CD14-positive monocyte (primary cell): Measurements from ENCODE around the gene GABBR2. TPM values are rescaled to one million over a fixed set of nuclear protein-coding genes. Genes with fewer than 3 reads are reported as not detected.

ENCODE experiments used
- DNase-seq, 3 donors: peaks; one replicate each; pipeline ENCODE4 v3.0.0-alpha.2; 2011 to 2022
- H2AFZ ChIP-seq: 2 replicates; pipeline ENCODE4 v1.6.0; 2012; ENCODE audit warnings: mild to moderate bottlenecking, low read depth, low read length, inconsistent platforms; ENCODE audit not compliant: insufficient read depth, poor library complexity, severe bottlenecking
- H3K27ac ChIP-seq, 2 donors: 1 replicate in 1 of 2; 2 replicates in 1 of 2; pipeline ENCODE4 v1.5.1; 2012 to 2013; ENCODE audit warnings: low read length in 2 of 2, control low read depth in 1 of 2, inconsistent platforms in 1 of 2, low read depth in 1 of 2, mild to moderate bottlenecking in 1 of 2
- H3K27me3 ChIP-seq, 2 donors: one replicate each; pipeline versions ENCODE4 v1.6.0 to v1.6.1; 2011 to 2013; ENCODE audit warnings: low read length in 2 of 2; ENCODE audit not compliant: control insufficient read depth in 2 of 2, insufficient read depth in 2 of 2
- H3K36me3 ChIP-seq, 2 donors: replicated peaks in 1 of 2; 1 replicate in 1 of 2; 2 replicates in 1 of 2; pipeline versions ENCODE4 v1.5.1 to v1.6.1; 2012 to 2013; ENCODE audit warnings: low read length in 2 of 2, control low read depth in 1 of 2, inconsistent platforms in 1 of 2, mild to moderate bottlenecking in 1 of 2; ENCODE audit not compliant: insufficient read depth in 2 of 2, control insufficient read depth in 1 of 2
- H3K4me1 ChIP-seq, 2 donors: 1 replicate in 1 of 2; 2 replicates in 1 of 2; pipeline versions ENCODE4 v1.5.1 to v1.6.1; 2012 to 2013; ENCODE audit warnings: low read length in 2 of 2, control low read depth in 1 of 2, inconsistent platforms in 1 of 2, mild to moderate bottlenecking in 1 of 2, moderate library complexity in 1 of 2; ENCODE audit not compliant: insufficient read depth in 2 of 2, control insufficient read depth in 1 of 2
- H3K4me2 ChIP-seq: replicated peaks from 2 replicates; pipeline ENCODE3; 2012; ENCODE audit warnings: low read length, moderate library complexity, mild to moderate bottlenecking; ENCODE audit not compliant: poor library complexity, severe bottlenecking; ENCODE audit errors: extremely low read depth
- H3K4me3 ChIP-seq, 3 experiments: fragments of 200-600 bp in 1 of 3; sonication (generic) in 1 of 3; replicated peaks in 1 of 3; 1 replicate in 2 of 3; 2 replicates in 1 of 3; pipeline ENCODE4 v1.5.1; 2011 to 2013; ENCODE audit warnings: low read length in 3 of 3, mild to moderate bottlenecking in 3 of 3, control low read depth in 2 of 3, low read depth in 2 of 3, inconsistent platforms in 1 of 3, moderate library complexity in 1 of 3
- H3K79me2 ChIP-seq: 2 replicates; pipeline ENCODE4 v1.6.0; 2012; ENCODE audit warnings: mild to moderate bottlenecking, control low read depth, inconsistent platforms, low read length, moderate library complexity; ENCODE audit not compliant: insufficient read depth
- H3K9ac ChIP-seq: 2 replicates; pipeline ENCODE4 v1.6.0; 2017; ENCODE audit warnings: low read length, mild to moderate bottlenecking; ENCODE audit not compliant: insufficient read depth, poor library complexity, severe bottlenecking
- H3K9me3 ChIP-seq, 2 donors: replicated peaks in 1 of 2; 1 replicate in 1 of 2; 2 replicates in 1 of 2; pipeline versions ENCODE4 v1.5.1 to v1.6.1; 2012 to 2013; ENCODE audit warnings: low read length in 2 of 2, control low read depth in 1 of 2; ENCODE audit not compliant: control insufficient read depth in 1 of 2, insufficient read depth in 1 of 2
- H4K20me1 ChIP-seq: 2 replicates; pipeline ENCODE4 v1.6.0; 2012; ENCODE audit warnings: mild to moderate bottlenecking, low read length, control low read depth, moderate library complexity; ENCODE audit not compliant: insufficient read depth
- H3K27ac Mint-ChIP-seq, 7 donors: one replicate each; pipeline ENCODE4 v1.8.0; 2020; ENCODE audit warnings: mild to moderate bottlenecking in 7 of 7, mixed read lengths in 7 of 7, moderate library complexity in 6 of 7, inconsistent platforms in 2 of 7
- H3K27me3 Mint-ChIP-seq, 3 donors: one replicate each; pipeline ENCODE4 v1.8.0; 2021 to 2022; ENCODE audit warnings: low read depth in 3 of 3, mild to moderate bottlenecking in 3 of 3, mixed read lengths in 3 of 3, moderate library complexity in 3 of 3, inconsistent platforms in 1 of 3
- H3K36me3 Mint-ChIP-seq, 2 donors: one replicate each; pipeline ENCODE4 v1.8.0; 2020; ENCODE audit warnings: mixed read lengths in 2 of 2, inconsistent platforms in 1 of 2, mild to moderate bottlenecking in 1 of 2
- H3K4me1 Mint-ChIP-seq: one replicate; pipeline ENCODE4 v1.8.0; 2020; ENCODE audit warnings: mild to moderate bottlenecking, mixed read lengths
- H3K4me3 Mint-ChIP-seq, 2 donors: one replicate each; pipeline ENCODE4 v1.8.0; 2020; ENCODE audit warnings: mild to moderate bottlenecking in 2 of 2, mixed read lengths in 2 of 2, moderate library complexity in 1 of 2
- H3K9me3 Mint-ChIP-seq, 7 donors: one replicate each; pipeline ENCODE4 v1.8.0; 2020 to 2022; ENCODE audit warnings: mixed read lengths in 7 of 7, mild to moderate bottlenecking in 6 of 7, moderate library complexity in 6 of 7, inconsistent platforms in 2 of 7
- CTCF ChIP-seq: fragments of 200-600 bp; IDR thresholded peaks from one replicate; pipeline ENCODE4 v1.8.0; 2022; ENCODE audit warnings: antibody characterized with exemption, mild to moderate bottlenecking
- WGBS: methylation state at CpG from one replicate; pipeline ENCODE4 v1.1.5; 2013; ENCODE audit warnings: missing lambda C conversion rate; ENCODE audit not compliant: insufficient coverage; 5-methylcytosine and 5-hydroxymethylcytosine counted together
- intact Hi-C, 2 donors: fragments of 100-400 bp; cut with micrococcal nuclease; formaldehyde crosslinking; loops; one replicate each; pipeline versions ENCODE4 v1.15.0 to v1.15.1; 2023
- polyA plus RNA-seq, 3 donors: library from polyadenylated mRNA; depleted of rRNA in 1 of 3; unstranded in 2 of 3; stranded (reverse) in 1 of 3; fragments of 300-500 nt in 2 of 3; fragments of >200 nt in 1 of 3; fragmentation: Illumina TruSeq in 2 of 3; gene quantifications; 1 replicate in 2 of 3; 2 replicates in 1 of 3; pipeline ENCODE4 v1.2.3, GENCODE V29; 2012 to 2021

The GABBR2 gene
- polyA plus RNA-seq, 3 donors: not detected

DNA sequence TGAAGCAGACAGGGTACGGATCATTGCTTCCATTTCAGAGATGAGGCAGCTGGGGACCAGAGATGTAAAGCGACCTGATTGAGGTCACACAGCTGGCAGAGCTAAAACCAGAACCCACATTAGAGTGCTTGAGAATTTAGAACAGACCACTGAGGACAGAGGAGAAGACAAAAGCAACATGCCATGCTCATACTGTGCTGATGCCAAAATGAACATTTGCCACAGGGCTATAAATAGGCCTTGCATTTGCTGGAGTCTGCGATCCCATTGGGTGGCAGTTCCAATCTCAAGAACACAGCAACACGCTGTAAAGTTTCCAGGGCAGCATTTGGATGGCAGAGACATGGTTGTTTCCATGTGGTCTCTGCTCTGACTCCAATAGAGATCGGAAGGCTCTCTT is 230.9 kb downstream of the GABBR2 start:
- intact Hi-C loops: no loop called here
- no peaks in the 10 kb centered on the region for H3K27me3 ChIP-seq
- 93% methylated on average over 5 of the region's 5 CpGs for WGBS
- no peak overlapping the region for H3K4me3 ChIP-seq
- H3K9ac ChIP-seq: no peak overlapping the region
- no peak overlapping the region for H3K4me2 ChIP-seq
- H2AFZ ChIP-seq: no peak overlapping the region
- H4K20me1 ChIP-seq: no peaks in the 10 kb centered on the region
- no peaks in the 10 kb centered on the region for H3K4me1 ChIP-seq
- no peak for TF ChIP-seq CTCF
- H3K9me3 ChIP-seq: no peaks in the 10 kb centered on the region
- peaks cover 4 to 27% (median 8%) of the 10 kb centered on the region in 3 donors for H3K27me3 Mint-ChIP-seq
- H3K27ac Mint-ChIP-seq: no peak overlapping the region
- no peaks in the 10 kb centered on the region for H3K36me3 Mint-ChIP-seq
- no peak for DNase-seq
- no peak overlapping the region for H3K27ac ChIP-seq
- peaks cover 0 to under 1% (median 0%) of the 10 kb centered on the region in 7 donors for H3K9me3 Mint-ChIP-seq
- no peaks in the 10 kb centered on the region for H3K36me3 ChIP-seq
- no peaks in the 10 kb centered on the region for H3K4me1 Mint-ChIP-seq
- H3K4me3 Mint-ChIP-seq: no peak overlapping the region
- no peaks in the 10 kb centered on the region for H3K79me2 ChIP-seq

- no peak for TF ChIP-seq CTCF
- H3K4me3 ChIP-seq: no peak overlapping the region
- H2AFZ ChIP-seq: no peak overlapping the region
- peaks cover 0 to 4% (median 0%) of the 10 kb centered on the region in 7 donors for H3K9me3 Mint-ChIP-seq
- peaks cover 1 to 12% (median 6%) of the 10 kb centered on the region in 3 donors for H3K27me3 Mint-ChIP-seq
- no peak overlapping the region for H3K4me2 ChIP-seq
- H3K79me2 ChIP-seq: no peaks in the 10 kb centered on the region
- H3K4me1 Mint-ChIP-seq: no peaks in the 10 kb centered on the region
- no peak overlapping the region for H3K9ac ChIP-seq
- H3K36me3 ChIP-seq: no peaks in the 10 kb centered on the region
- H3K4me1 ChIP-seq: no peaks in the 10 kb centered on the region
- no peak overlapping the region for H3K27ac ChIP-seq
- H3K27ac Mint-ChIP-seq: no peak overlapping the region
- 80% methylated on average over 1 of the region's 2 CpGs for WGBS
- no peak for DNase-seq
- intact Hi-C loops: no loop called here
- no peak overlapping the region for H3K4me3 Mint-ChIP-seq
- no peaks in the 10 kb centered on the region for H3K36me3 Mint-ChIP-seq
- no peaks in the 10 kb centered on the region for H3K27me3 ChIP-seq
- H3K9me3 ChIP-seq: no peaks in the 10 kb centered on the region
- H4K20me1 ChIP-seq: no peaks in the 10 kb centered on the region
Measured at GRCh38 chr9:98472216-98472615, 236.5 kb downstream of the GABBR2 start.
